Mesendoderm (in vitro differentiated cells): ENCODE data around the gene GADD45A.
"Not testable (repeated sequence)": the region's sequence is repeated elsewhere in the genome, so short reads cannot be mapped to it uniquely, and the experiment has no call there.

Experiments
- DNase-seq: peaks from one replicate; pipeline ENCODE4 v3.0.0; 2013
- H2AK5ac ChIP-seq: 2 replicates; pipeline ENCODE4 v1.6.1; 2013; ENCODE audit warnings: low read length, inconsistent platforms
- H2BK120ac ChIP-seq: 2 replicates; pipeline ENCODE4 v1.6.1; 2013; ENCODE audit warnings: low read depth, mild to moderate bottlenecking, low read length, moderate library complexity, mixed read lengths
- H2BK15ac ChIP-seq: replicated peaks from 2 replicates; pipeline ENCODE4 v1.6.1; 2013; ENCODE audit warnings: low read depth, mild to moderate bottlenecking, moderate library complexity
- H2BK5ac ChIP-seq: 2 replicates; pipeline ENCODE4 v1.6.1; 2013; ENCODE audit warnings: low read length, inconsistent platforms
- H3K18ac ChIP-seq: 2 replicates; pipeline ENCODE4 v1.6.1; 2013; ENCODE audit warnings: mild to moderate bottlenecking, low read length, mixed read lengths
- H3K23ac ChIP-seq: one replicate; pipeline ENCODE4 v1.6.1; 2013; ENCODE audit warnings: low read length
- H3K27ac ChIP-seq: 2 replicates; pipeline ENCODE4 v1.5.1; 2013; ENCODE audit warnings: low read depth, mild to moderate bottlenecking, inconsistent platforms, low read length, moderate library complexity
- H3K27me3 ChIP-seq: 2 replicates; pipeline ENCODE4 v1.6.1; 2013; ENCODE audit warnings: low read length, control low read depth, mild to moderate bottlenecking, inconsistent platforms; ENCODE audit not compliant: insufficient read depth, poor library complexity
- H3K36me3 ChIP-seq: 2 replicates; pipeline ENCODE4 v1.6.1; 2013; ENCODE audit warnings: low read length, inconsistent platforms; ENCODE audit not compliant: control insufficient read depth, insufficient read depth
- H3K4ac ChIP-seq: one replicate; pipeline ENCODE4 v1.6.1; 2013; ENCODE audit warnings: low read depth, mild to moderate bottlenecking, low read length, moderate library complexity
- H3K4me1 ChIP-seq: 2 replicates; pipeline ENCODE4 v1.6.1; 2013; ENCODE audit warnings: low read depth, low read length, inconsistent platforms; ENCODE audit not compliant: control insufficient read depth
- H3K4me2 ChIP-seq: 2 replicates; pipeline ENCODE4 v1.6.1; 2013; ENCODE audit warnings: low read length
- H3K4me3 ChIP-seq: 2 replicates; pipeline ENCODE4 v1.5.1; 2013; ENCODE audit warnings: mild to moderate bottlenecking, low read length
- H3K56ac ChIP-seq: one replicate; pipeline ENCODE4 v1.6.1; 2013; ENCODE audit warnings: low read length
- H3K79me1 ChIP-seq: 2 replicates; pipeline ENCODE4 v1.6.1; 2013; ENCODE audit warnings: low read length, inconsistent platforms
- H3K79me2 ChIP-seq: 2 replicates; pipeline ENCODE4 v1.6.1; 2013; ENCODE audit warnings: mild to moderate bottlenecking, low read length; ENCODE audit not compliant: control insufficient read depth, insufficient read depth
- H3K9ac ChIP-seq: 2 replicates; pipeline ENCODE4 v1.6.1; 2013; ENCODE audit warnings: low read length, inconsistent platforms
- H4K5ac ChIP-seq: one replicate; pipeline ENCODE4 v1.6.1; 2013; ENCODE audit warnings: low read length
- H4K8ac ChIP-seq: one replicate; pipeline ENCODE4 v1.6.1; 2013; ENCODE audit warnings: low read depth, mild to moderate bottlenecking, control low read depth, low read length, moderate library complexity
- WGBS: extraction: QIAGEN DNeasy Blood & Tissue Kit; methylation state at CpG from one replicate; pipeline ENCODE4 v1.1.7; 2013; ENCODE audit warnings: low lambda C conversion rate, missing lambda C conversion rate; ENCODE audit not compliant: insufficient coverage; ENCODE audit errors: extremely low coverage; 5-methylcytosine and 5-hydroxymethylcytosine counted together

The GADD45A gene

GRCh38 chr1:67659229-67659628 lies 25.8 kb upstream of the GADD45A start:
- no peak overlapping the region for H3K18ac ChIP-seq
- no peaks in the 10 kb centered on the region for H3K4me1 ChIP-seq
- H3K56ac ChIP-seq = no peak overlapping the region
- no peaks in the 10 kb centered on the region for H3K27me3 ChIP-seq
- no peak overlapping the region for H3K4me2 ChIP-seq
- no peaks in the 10 kb centered on the region for H3K79me1 ChIP-seq
- WGBS = no CpG with 5 or more reads among the region's 2 CpGs
- no peak for DNase-seq
- no peak overlapping the region for H3K4ac ChIP-seq
- H2BK15ac ChIP-seq = no peak overlapping the region
- H4K5ac ChIP-seq = no peak overlapping the region
- H3K27ac ChIP-seq = no peak overlapping the region
- no peak overlapping the region for H2BK5ac ChIP-seq
- no peaks in the 10 kb centered on the region for H3K79me2 ChIP-seq
- no peaks in the 10 kb centered on the region for H3K36me3 ChIP-seq
- H3K9ac ChIP-seq = no peak overlapping the region
- H3K23ac ChIP-seq = no peak overlapping the region
- H2BK120ac ChIP-seq = no peak overlapping the region
- no peak overlapping the region for H3K4me3 ChIP-seq
- H4K8ac ChIP-seq = no peak overlapping the region
- no peak overlapping the region for H2AK5ac ChIP-seq

- Histone ChIP-seq H4K8ac (no peak overlapping the region), H3K27me3 (no peaks in the 10 kb centered on the region), H3K4me1 (no peaks in the 10 kb centered on the region), H2BK15ac (no peak overlapping the region), H3K4me2 (no peak overlapping the region), H3K4me3 (no peak overlapping the region), H3K18ac (no peak overlapping the region), H3K36me3 (no peaks in the 10 kb centered on the region), H3K4ac (no peak overlapping the region), H4K5ac (no peak overlapping the region), H3K79me1 (no peaks in the 10 kb centered on the region), H3K56ac (no peak overlapping the region), H2BK120ac (no peak overlapping the region), H3K27ac (no peak overlapping the region), H3K79me2 (no peaks in the 10 kb centered on the region), H3K23ac (no peak overlapping the region), H3K9ac (no peak overlapping the region), H2AK5ac (no peak overlapping the region), H2BK5ac (no peak overlapping the region)
- no CpG with 5 or more reads among the region's 6 CpGs for WGBS
- DNase-seq = no peak
These were observed 22.1 kb upstream of the GADD45A start for GRCh38 chr1:67662884-67663283.

DNA sequence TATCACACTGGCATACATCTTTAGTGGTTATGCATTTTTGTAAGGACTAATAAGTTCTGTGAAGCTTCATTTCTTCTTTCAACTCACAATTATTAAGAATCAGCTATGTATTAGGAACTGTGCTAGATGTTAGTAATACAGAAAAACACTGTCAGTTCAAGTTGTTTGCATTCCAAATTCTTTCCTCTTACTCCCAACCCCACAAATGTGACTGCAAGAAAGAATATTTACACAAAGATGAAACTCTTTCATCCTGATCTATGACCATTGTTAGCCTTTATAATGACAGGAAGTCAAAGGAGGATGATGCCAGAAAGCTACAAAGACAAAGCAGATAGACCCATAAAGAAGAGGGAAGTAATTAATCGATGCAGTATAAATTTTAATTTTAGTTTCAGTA lies 21.0 kb upstream of the GADD45A start:
- H2BK15ac ChIP-seq = no peak overlapping the region
- H3K4me1 ChIP-seq = no peaks in the 10 kb centered on the region
- H3K4me3 ChIP-seq = no peak overlapping the region
- no CpG with 5 or more reads among the region's 1 CpG for WGBS
- H2BK120ac ChIP-seq = no peak overlapping the region
- H3K4me2 ChIP-seq = no peak overlapping the region
- H3K4ac ChIP-seq = no peak overlapping the region
- no peaks in the 10 kb centered on the region for H3K79me2 ChIP-seq
- H3K56ac ChIP-seq = no peak overlapping the region
- no peak overlapping the region for H2AK5ac ChIP-seq
- H4K5ac ChIP-seq = no peak overlapping the region
- H3K9ac ChIP-seq = no peak overlapping the region
- H3K36me3 ChIP-seq = no peaks in the 10 kb centered on the region
- no peak overlapping the region for H2BK5ac ChIP-seq
- H3K79me1 ChIP-seq = no peaks in the 10 kb centered on the region
- H3K23ac ChIP-seq = no peak overlapping the region
- DNase-seq = no peak
- no peak overlapping the region for H3K18ac ChIP-seq
- H3K27ac ChIP-seq = no peak overlapping the region
- H4K8ac ChIP-seq = no peak overlapping the region
- H3K27me3 ChIP-seq = no peaks in the 10 kb centered on the region

DNA sequence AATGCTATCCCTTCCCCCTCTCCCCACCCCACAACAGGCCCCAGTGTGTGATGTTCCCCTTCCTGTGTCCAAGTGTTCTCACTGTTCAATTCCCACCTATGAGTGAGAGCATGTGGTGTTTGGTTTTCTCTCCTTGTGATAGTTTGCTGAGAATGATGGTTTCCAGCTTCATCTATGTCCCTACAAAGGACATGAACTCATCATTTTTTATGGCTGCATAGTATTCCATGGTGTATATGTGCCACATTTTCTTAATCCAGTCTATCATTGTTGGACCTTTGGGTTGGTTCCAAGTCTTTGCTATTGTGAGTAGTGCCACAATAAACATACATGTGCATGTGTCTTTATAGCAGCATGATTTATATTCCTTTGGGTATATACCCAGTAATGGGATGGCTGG lies 19.7 kb upstream of the GADD45A start:
- H2BK5ac ChIP-seq, H3K79me1 ChIP-seq, H3K4me2 ChIP-seq: not testable (repeated sequence)

DNA sequence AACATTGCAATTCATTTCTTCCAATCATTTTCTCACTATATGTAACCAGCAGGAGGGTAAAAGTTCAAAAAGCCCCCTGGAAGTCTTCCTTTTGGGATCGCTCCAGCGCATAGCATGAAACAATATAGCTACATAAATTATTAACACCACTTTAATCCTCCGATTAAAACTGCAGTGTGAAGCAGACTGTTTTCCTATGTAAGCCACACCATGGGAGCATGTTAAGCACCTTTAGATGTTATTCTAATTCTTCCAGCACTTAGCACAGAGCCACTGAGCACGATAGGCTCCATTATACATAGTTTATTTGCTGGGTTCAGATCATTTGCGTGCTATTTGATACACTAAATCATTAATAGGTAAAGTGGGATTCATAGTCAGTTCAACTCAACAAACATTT lies 18.4 kb upstream of the GADD45A start:
- H3K79me1 ChIP-seq = no peaks in the 10 kb centered on the region
- no peak overlapping the region for H3K23ac ChIP-seq
- no peaks in the 10 kb centered on the region for H3K36me3 ChIP-seq
- H3K27me3 ChIP-seq = no peaks in the 10 kb centered on the region
- H3K9ac ChIP-seq = no peak overlapping the region
- H2BK5ac ChIP-seq = no peak overlapping the region
- H3K18ac ChIP-seq = no peak overlapping the region
- no peak overlapping the region for H3K4me2 ChIP-seq
- no peak overlapping the region for H3K4ac ChIP-seq
- no peak overlapping the region for H3K27ac ChIP-seq
- no peak overlapping the region for H4K5ac ChIP-seq
- DNase-seq = no peak
- no peak overlapping the region for H2BK15ac ChIP-seq
- no peaks in the 10 kb centered on the region for H3K4me1 ChIP-seq
- no peak overlapping the region for H2AK5ac ChIP-seq
- no peaks in the 10 kb centered on the region for H3K79me2 ChIP-seq
- no CpG with 5 or more reads among the region's 5 CpGs for WGBS
- H3K4me3 ChIP-seq = no peak overlapping the region
- no peak overlapping the region for H3K56ac ChIP-seq
- H2BK120ac ChIP-seq = no peak overlapping the region
- H4K8ac ChIP-seq = no peak overlapping the region

More for the DNA sequence above, 19.7 kb upstream of the GADD45A start:
- not testable (repeated sequence) for H4K5ac ChIP-seq, H3K79me2 ChIP-seq, H3K9ac ChIP-seq, H4K8ac ChIP-seq, H2AK5ac ChIP-seq, H2BK120ac ChIP-seq, H3K4me1 ChIP-seq, H3K36me3 ChIP-seq, H2BK15ac ChIP-seq, H3K4ac ChIP-seq, H3K56ac ChIP-seq, H3K4me3 ChIP-seq, H3K23ac ChIP-seq, DNase-seq, H3K18ac ChIP-seq, H3K27me3 ChIP-seq, H3K27ac ChIP-seq

GRCh38 chr1:67668660-67669059 lies 16.3 kb upstream of the GADD45A start:
- WGBS = no CpG with 5 or more reads among the region's 1 CpG
- Histone ChIP-seq H3K18ac (no peak overlapping the region), H3K27me3 (no peaks in the 10 kb centered on the region), H3K27ac (no peak overlapping the region), H2AK5ac (no peak overlapping the region), H2BK5ac (no peak overlapping the region), H3K4me3 (no peak overlapping the region), H3K79me1 (no peaks in the 10 kb centered on the region), H3K36me3 (no peaks in the 10 kb centered on the region), H3K23ac (no peak overlapping the region), H2BK15ac (no peak overlapping the region), H3K4me1 (no peaks in the 10 kb centered on the region), H3K79me2 (no peaks in the 10 kb centered on the region), H3K4me2 (no peak overlapping the region), H3K9ac (no peak overlapping the region), H4K8ac (no peak overlapping the region), H2BK120ac (no peak overlapping the region), H3K56ac (no peak overlapping the region), H4K5ac (no peak overlapping the region), H3K4ac (no peak overlapping the region)
- no peak for DNase-seq
